ENCODE measurements around the gene UBE3A.

The UBE3A gene

DNA sequence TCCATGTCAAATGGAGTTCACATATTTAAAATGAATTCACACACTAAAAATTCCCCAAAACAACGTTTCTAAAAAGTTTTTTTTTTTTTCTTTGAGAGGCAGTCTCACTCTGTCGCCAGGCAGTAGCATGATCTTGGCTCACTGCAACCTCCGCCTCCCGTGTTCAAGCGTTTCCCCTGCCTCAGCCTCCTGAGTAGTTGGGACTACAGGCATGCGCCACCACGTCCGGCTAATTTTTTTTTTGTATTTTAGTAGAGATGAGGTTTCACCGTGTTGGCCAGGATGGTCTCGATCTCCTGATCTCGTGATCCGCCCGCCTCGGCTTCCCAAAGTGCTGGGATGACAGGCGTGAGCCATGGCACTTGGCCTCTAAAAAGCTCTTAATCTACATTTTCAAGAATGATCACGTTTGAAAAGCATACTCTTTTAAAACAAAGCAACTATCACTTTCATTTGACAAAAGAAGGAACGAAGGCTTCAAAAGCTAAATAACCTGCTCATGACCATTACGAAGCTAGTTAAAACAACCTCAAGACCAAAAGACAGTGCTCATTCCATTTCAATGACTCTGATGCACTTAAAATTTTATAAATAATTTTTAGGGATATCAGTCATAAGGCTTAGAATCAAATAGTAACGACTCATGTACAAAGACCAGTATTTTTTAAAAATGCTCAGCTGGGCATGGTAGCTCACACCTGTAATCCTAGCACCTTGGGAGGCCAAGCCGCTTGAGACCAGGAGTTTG is 5.5 kb downstream of the UBE3A start:
- H3K27me3 ChIP-seq (ENCODE audit: insufficient read depth, poor library complexity, severe bottlenecking) = no peaks in the 10 kb centered on the region
- no peak for DNase-seq (ENCODE audit: low read depth in 1 of 2, low spot score in 1 of 2)
- H3K4me3 ChIP-seq (replicated peaks; ENCODE audit: insufficient read depth, low read length) = no peak overlapping the region
- H3K27ac ChIP-seq (replicated peaks) = no peak overlapping the region
- TF ChIP-seq, protein P1, sequence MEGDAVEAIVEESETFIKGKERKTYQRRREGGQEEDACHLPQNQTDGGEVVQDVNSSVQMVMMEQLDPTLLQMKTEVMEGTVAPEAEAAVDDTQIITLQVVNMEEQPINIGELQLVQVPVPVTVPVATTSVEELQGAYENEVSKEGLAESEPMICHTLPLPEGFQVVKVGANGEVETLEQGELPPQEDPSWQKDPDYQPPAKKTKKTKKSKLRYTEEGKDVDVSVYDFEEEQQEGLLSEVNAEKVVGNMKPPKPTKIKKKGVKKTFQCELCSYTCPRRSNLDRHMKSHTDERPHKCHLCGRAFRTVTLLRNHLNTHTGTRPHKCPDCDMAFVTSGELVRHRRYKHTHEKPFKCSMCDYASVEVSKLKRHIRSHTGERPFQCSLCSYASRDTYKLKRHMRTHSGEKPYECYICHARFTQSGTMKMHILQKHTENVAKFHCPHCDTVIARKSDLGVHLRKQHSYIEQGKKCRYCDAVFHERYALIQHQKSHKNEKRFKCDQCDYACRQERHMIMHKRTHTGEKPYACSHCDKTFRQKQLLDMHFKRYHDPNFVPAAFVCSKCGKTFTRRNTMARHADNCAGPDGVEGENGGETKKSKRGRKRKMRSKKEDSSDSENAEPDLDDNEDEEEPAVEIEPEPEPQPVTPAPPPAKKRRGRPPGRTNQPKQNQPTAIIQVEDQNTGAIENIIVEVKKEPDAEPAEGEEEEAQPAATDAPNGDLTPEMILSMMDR (IDR thresholded peaks at IDR 0.05; ENCODE audit: insufficient read depth, low read length) = no peak
- no peak for TF ChIP-seq POLR2AphosphoS5 (IDR thresholded peaks at IDR 0.05; ENCODE audit: low read depth)
- TF ChIP-seq, protein P2, sequence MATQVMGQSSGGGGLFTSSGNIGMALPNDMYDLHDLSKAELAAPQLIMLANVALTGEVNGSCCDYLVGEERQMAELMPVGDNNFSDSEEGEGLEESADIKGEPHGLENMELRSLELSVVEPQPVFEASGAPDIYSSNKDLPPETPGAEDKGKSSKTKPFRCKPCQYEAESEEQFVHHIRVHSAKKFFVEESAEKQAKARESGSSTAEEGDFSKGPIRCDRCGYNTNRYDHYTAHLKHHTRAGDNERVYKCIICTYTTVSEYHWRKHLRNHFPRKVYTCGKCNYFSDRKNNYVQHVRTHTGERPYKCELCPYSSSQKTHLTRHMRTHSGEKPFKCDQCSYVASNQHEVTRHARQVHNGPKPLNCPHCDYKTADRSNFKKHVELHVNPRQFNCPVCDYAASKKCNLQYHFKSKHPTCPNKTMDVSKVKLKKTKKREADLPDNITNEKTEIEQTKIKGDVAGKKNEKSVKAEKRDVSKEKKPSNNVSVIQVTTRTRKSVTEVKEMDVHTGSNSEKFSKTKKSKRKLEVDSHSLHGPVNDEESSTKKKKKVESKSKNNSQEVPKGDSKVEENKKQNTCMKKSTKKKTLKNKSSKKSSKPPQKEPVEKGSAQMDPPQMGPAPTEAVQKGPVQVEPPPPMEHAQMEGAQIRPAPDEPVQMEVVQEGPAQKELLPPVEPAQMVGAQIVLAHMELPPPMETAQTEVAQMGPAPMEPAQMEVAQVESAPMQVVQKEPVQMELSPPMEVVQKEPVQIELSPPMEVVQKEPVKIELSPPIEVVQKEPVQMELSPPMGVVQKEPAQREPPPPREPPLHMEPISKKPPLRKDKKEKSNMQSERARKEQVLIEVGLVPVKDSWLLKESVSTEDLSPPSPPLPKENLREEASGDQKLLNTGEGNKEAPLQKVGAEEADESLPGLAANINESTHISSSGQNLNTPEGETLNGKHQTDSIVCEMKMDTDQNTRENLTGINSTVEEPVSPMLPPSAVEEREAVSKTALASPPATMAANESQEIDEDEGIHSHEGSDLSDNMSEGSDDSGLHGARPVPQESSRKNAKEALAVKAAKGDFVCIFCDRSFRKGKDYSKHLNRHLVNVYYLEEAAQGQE (IDR thresholded peaks at IDR 0.05; ENCODE audit: insufficient replicate concordance, low read depth) = no peak
- TF ChIP-seq GABPA (IDR thresholded peaks at IDR 0.05; ENCODE audit: low read depth) = no peak
- TF ChIP-seq SPI1 (IDR thresholded peaks at IDR 0.05; ENCODE audit: borderline replicate concordance, low read depth) = no peak

DNA sequence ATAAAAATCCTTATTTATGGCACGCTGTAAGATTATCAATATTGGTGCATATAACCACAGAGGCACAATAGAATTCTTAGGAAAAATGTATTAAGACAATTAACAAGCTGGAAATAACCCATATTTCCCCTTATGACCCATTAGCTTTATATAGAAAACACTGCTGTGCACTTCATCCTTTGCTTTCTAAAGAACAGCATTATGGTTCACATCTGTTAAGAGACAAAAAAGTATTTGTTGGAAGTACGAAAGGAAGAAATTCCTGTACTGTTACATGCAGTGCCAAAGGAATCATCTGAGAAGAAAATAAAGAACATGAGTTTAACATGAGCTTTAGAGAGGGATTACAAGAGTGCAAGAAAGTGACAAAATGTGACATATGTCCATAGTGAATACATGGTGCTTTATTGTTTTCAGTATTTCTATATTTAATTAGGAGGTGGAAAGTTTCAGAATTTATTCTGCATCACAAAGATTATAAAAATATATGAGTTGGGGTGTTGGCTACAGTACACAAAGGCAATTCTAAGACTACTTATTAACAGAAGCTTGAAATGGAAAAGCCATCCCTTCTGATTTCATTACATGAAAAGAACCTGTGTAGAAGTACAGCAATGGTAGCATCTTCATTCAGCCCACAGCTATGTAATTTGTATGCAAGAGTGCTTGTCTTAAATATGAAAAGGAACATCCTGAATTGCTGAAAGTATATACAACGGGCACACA is 6.8 kb downstream of the UBE3A start:
- H3K27me3 ChIP-seq (ENCODE audit: insufficient read depth, poor library complexity, severe bottlenecking) = no peaks in the 10 kb centered on the region
- H3K27ac ChIP-seq (replicated peaks) = no peak overlapping the region
- TF ChIP-seq, protein P2 (IDR thresholded peaks at IDR 0.05; ENCODE audit: insufficient replicate concordance, low read depth) = no peak
- TF ChIP-seq, protein P1 (IDR thresholded peaks at IDR 0.05; ENCODE audit: insufficient read depth, low read length) = no peak
- no peak for TF ChIP-seq GABPA (IDR thresholded peaks at IDR 0.05; ENCODE audit: low read depth)
- no peak for TF ChIP-seq SPI1 (IDR thresholded peaks at IDR 0.05; ENCODE audit: borderline replicate concordance, low read depth)
- TF ChIP-seq POLR2AphosphoS5 (IDR thresholded peaks at IDR 0.05; ENCODE audit: low read depth) = no peak
- H3K4me3 ChIP-seq (replicated peaks; ENCODE audit: insufficient read depth, low read length) = no peak overlapping the region
- DNase-seq (ENCODE audit: low read depth in 1 of 2, low spot score in 1 of 2) = no peak

DNA sequence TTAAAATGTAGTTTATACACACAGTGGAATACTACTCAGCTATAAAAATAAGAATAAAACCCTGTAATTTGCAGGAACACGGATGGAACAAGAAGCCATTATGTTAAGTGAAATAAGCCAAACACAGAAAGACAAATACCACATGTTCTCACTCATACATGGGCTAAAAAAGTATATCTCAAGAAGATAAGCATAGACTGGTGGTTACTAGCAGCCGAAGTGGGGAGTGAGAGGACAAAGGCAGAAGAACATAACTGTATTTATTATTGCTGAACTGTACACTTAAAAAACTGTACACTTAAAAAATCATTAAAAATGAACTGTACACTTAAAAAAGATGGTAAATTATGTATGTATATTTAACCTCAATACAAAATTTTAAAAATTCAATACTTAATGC is 11.0 kb downstream of the UBE3A start:
- no peaks in the 10 kb centered on the region for H3K27me3 ChIP-seq (ENCODE audit: insufficient read depth, poor library complexity, severe bottlenecking)
- H3K27ac ChIP-seq (replicated peaks) = no peak overlapping the region
- TF ChIP-seq, protein P2 (IDR thresholded peaks at IDR 0.05; ENCODE audit: insufficient replicate concordance, low read depth) = no peak
- TF ChIP-seq, protein P1 (IDR thresholded peaks at IDR 0.05; ENCODE audit: insufficient read depth, low read length) = no peak
- no peak for TF ChIP-seq SPI1 (IDR thresholded peaks at IDR 0.05; ENCODE audit: borderline replicate concordance, low read depth)
- no peak for TF ChIP-seq GABPA (IDR thresholded peaks at IDR 0.05; ENCODE audit: low read depth)
- no peak for DNase-seq (ENCODE audit: low read depth in 1 of 2, low spot score in 1 of 2)
- H3K4me3 ChIP-seq (replicated peaks; ENCODE audit: insufficient read depth, low read length) = no peak overlapping the region
